Psoas muscle (tissue), 8 donors: ENCODE data around the gene JAM3. TPM values are rescaled to one million over a fixed set of nuclear protein-coding genes. Genes with fewer than 3 reads are reported as not detected.

Experiments
- ATAC-seq, 4 donors: fragments of 200-7000 bp; cut with Tn5 transposase; one replicate each; pipeline ENCODE4 v1.9.1; 2020; ENCODE audit warnings: moderate library complexity in 3 of 4, mild to moderate bottlenecking in 2 of 4
- DNase-seq, 2 donors: peaks; one replicate each; pipeline ENCODE4 v3.0.0-alpha.2; 2020
- H3K27ac ChIP-seq: fragments of 200-600 bp; one replicate; pipeline ENCODE4 v1.8.0; 2022
- H3K27me3 ChIP-seq, 3 donors: fragments of 200-600 bp in 1 of 3; one replicate each; pipeline versions ENCODE4 v1.6.1 to v1.8.0; 2013 to 2022; ENCODE audit warnings: low read length in 2 of 3, mild to moderate bottlenecking in 2 of 3, moderate library complexity in 1 of 3; ENCODE audit not compliant: insufficient read depth in 3 of 3
- H3K36me3 ChIP-seq, 2 donors: fragments of 200-600 bp in 1 of 2; one replicate each; pipeline versions ENCODE4 v1.6.1 to v1.8.0; 2013 to 2022; ENCODE audit warnings: low read depth in 1 of 2, mild to moderate bottlenecking in 1 of 2, moderate library complexity in 1 of 2; ENCODE audit not compliant: insufficient read depth in 1 of 2
- H3K4me1 ChIP-seq: fragments of 200-600 bp; one replicate; pipeline ENCODE4 v1.8.0; 2022
- H3K4me3 ChIP-seq: fragments of 200-600 bp; one replicate; pipeline ENCODE4 v1.8.0; 2022; ENCODE audit warnings: mild to moderate bottlenecking
- H3K9me3 ChIP-seq: fragments of 200-600 bp; one replicate; pipeline ENCODE4 v1.8.0; 2022
- WGBS, 3 donors: extraction: QIAGEN DNeasy Blood & Tissue Kit; methylation state at CpG; one replicate each; pipeline versions ENCODE4 v1.1.6 to v1.1.7; 2013; 5-methylcytosine and 5-hydroxymethylcytosine counted together
- intact Hi-C, 2 donors: fragments of 100-400 bp; cut with DNase I; formaldehyde crosslinking; loops; one replicate each; pipeline versions ENCODE4 v1.11.0 to v1.14.2; 2022
- polyA plus RNA-seq, 3 donors: library from polyadenylated mRNA; stranded (reverse); fragments of 200-250 nt; gene quantifications; one replicate each; pipeline ENCODE4 v1.2.3, GENCODE V29; 2013
- total RNA-seq, 4 donors: library from RNA; stranded (reverse); fragmentation: NEBNext Ultra II Directional in 2 of 4; extraction: Animal tissue kit (Norgen Biotek cat#: 25700) in 2 of 4; gene quantifications; one replicate each; pipeline versions ENCODE4 v1.2.1 to v1.2.4, GENCODE V29; 2021 to 2023
- TF ChIP-seq, protein P1 (sequence below): fragments of 200-600 bp; IDR thresholded peaks from one replicate; pipeline ENCODE4 v1.8.0; 2022; ENCODE audit warnings: antibody characterized with exemption
- donor health status: healthy with polysubstance abuse.
- donor health status: DM: no; HTN: no; CAD: no; lungs with moderate emphysema.
- donor health status: Bipolar disorder and iron deficiency.
- donor health status: healthy.
- donor health status: DM: yes; HTN: yes; CAD: no.
- donor health status: DM: no; HTN: no; CAD: no.
- donor health status: DM: no; HTN: no; CAD: no.
- donor health status: DM: yes; HTN: yes; CAD: no.

Gene JAM3
- total and polyA plus RNA-seq, 7 donors = 2.4 to 12.7 (median 5.8) TPM

DNA sequence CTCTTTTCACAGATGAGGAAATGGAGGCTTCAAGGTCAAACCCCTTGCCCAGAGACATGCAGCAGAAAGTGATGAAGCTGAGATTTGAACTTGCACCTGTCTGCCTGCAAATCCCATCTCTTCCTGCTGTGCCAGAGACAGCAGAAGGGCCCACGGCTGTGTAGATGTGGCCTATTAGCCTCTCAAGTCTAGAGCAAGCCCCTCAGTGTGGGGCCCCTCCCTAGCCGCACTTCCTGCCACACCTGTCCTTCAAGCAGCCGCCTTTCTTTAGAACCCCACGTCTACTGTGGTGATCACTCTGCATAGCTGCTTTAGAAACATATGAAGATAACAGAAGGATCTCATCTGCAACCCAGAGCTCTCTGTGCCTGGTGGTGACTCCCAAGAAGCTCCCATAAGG is 41.2 kb upstream of the JAM3 start:
- H3K27ac ChIP-seq = no peak overlapping the region
- no peaks in the 10 kb centered on the region for H3K36me3 ChIP-seq
- DNase-seq (no peak), ATAC-seq (no peak)
- H3K9me3 ChIP-seq = no peaks in the 10 kb centered on the region
- TF ChIP-seq, protein P1, sequence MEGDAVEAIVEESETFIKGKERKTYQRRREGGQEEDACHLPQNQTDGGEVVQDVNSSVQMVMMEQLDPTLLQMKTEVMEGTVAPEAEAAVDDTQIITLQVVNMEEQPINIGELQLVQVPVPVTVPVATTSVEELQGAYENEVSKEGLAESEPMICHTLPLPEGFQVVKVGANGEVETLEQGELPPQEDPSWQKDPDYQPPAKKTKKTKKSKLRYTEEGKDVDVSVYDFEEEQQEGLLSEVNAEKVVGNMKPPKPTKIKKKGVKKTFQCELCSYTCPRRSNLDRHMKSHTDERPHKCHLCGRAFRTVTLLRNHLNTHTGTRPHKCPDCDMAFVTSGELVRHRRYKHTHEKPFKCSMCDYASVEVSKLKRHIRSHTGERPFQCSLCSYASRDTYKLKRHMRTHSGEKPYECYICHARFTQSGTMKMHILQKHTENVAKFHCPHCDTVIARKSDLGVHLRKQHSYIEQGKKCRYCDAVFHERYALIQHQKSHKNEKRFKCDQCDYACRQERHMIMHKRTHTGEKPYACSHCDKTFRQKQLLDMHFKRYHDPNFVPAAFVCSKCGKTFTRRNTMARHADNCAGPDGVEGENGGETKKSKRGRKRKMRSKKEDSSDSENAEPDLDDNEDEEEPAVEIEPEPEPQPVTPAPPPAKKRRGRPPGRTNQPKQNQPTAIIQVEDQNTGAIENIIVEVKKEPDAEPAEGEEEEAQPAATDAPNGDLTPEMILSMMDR = no peak
- no peaks in the 10 kb centered on the region for H3K27me3 ChIP-seq
- H3K4me1 ChIP-seq = no peaks in the 10 kb centered on the region
- WGBS, 3 donors = 82 to 94% (median 88%) methylated on average over 4 of the region's 4 CpGs
- no peak overlapping the region for H3K4me3 ChIP-seq
- intact Hi-C loops = no loop called here

DNA sequence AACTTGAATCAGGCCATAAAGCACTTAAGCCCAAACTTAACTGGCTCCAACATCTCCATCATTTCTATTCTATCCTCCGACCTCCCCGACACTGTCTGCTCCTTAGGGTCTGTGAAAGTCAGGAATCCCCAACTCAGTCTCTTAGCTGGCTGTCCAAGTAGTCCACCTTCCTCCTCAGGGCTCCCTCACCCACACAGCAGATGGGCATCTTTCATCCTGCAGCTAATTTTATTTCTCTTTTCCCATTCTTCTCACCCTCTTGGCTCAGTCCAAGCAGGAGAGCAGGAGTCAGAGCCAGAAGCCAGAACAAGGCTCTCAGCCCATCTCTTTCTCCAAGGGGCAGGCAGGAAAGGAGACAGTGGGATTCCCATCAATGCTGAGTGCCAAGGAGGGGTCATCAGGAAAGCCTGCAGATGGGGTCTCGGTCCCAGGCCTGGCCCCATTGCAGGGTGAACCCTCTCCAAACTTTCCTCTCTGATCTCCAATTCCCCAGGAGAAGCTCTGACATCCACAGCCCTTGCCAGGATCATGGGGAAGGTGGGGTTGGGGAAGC is 40.4 kb upstream of the JAM3 start:
- Histone ChIP-seq H3K36me3 (no peaks in the 10 kb centered on the region), H3K4me1 (peaks cover 3% of the 10 kb centered on the region), H3K4me3 (no peak overlapping the region), H3K27me3 (no peaks in the 10 kb centered on the region), H3K27ac (no peak overlapping the region), H3K9me3 (no peaks in the 10 kb centered on the region)
- ATAC-seq (no peak), DNase-seq (no peak)
- TF ChIP-seq, protein P1 = no peak
- intact Hi-C loops = no loop called here
- 84 to 87% (median 86%) methylated on average over 3 of the region's 3 CpGs for WGBS, 3 donors

GRCh38 chr11:134030853-134031252 is 38.0 kb upstream of the JAM3 start:
- H3K4me3 ChIP-seq = no peak overlapping the region
- H3K9me3 ChIP-seq = no peaks in the 10 kb centered on the region
- H3K4me1 ChIP-seq = peaks cover 19% of the 10 kb centered on the region
- H3K27ac ChIP-seq = no peak overlapping the region
- TF ChIP-seq, protein P1 = no peak
- 79 to 84% (median 81%) methylated on average over 16 of the region's 16 CpGs for WGBS, 3 donors
- DNase-seq (no peak), ATAC-seq (no peak)
- H3K27me3 ChIP-seq = no peaks in the 10 kb centered on the region
- intact Hi-C loops = no loop called here
- no peaks in the 10 kb centered on the region for H3K36me3 ChIP-seq

DNA sequence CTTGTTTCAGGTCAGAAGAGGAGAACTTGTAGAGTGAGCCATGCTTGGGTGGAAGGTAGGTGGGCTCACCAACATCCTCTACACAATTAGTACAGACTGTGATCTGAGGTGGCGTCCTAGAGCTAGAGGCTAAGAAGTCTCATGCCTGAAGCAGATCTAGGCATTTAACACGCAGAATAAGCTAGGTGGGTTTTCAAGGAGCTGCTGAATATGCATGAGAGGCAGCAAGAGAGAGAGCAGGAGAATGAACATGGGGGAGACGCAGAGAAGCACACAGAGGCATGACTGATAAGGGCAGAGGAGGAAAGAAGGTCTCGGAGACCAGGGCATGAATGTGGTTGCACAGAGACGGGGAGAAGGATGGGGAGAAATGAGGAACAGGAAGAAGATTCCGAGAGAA is 36.8 kb upstream of the JAM3 start:
- no peak for DNase-seq
- H3K27ac ChIP-seq = no peak overlapping the region
- WGBS, 3 donors = 79 to 85% (median 82%) methylated on average over 6 of the region's 6 CpGs
- no peak overlapping the region for H3K4me3 ChIP-seq
- ATAC-seq = no peak
- peaks cover 19% of the 10 kb centered on the region for H3K4me1 ChIP-seq
- no peaks in the 10 kb centered on the region for H3K9me3 ChIP-seq
- intact Hi-C loops = no loop called here
- H3K27me3 ChIP-seq = no peaks in the 10 kb centered on the region
- no peaks in the 10 kb centered on the region for H3K36me3 ChIP-seq
- TF ChIP-seq, protein P1 = no peak

DNA sequence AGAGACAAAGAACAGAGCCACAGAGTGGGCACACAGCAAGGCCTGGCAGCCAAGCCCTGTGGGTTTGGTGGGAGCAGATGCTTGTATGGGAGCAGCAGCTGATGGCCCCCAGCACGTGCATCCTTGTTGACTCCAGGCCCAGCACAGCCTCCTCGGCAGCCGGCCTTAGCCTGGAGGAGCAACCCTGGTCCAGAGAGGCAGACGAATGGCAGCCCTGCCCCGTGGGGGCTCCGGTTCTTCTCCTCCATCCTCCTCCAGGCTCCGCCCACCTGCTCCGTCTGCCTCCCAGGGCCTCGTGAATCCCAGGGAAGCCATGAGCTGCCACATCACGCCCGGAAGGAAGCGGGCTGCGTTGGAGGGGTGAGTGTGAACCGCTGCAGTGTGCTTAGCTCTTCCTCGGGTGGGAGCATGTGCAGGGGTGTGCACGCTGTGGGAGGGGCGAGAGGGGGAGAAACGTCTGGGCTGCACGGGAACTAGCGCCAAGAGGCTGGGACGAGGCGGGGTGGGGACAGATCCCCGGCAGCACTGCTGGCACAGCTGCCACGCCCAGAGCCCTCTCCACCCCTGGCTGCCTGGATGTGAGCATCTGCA is 36.3 kb upstream of the JAM3 start:
- Histone ChIP-seq H3K36me3 (no peaks in the 10 kb centered on the region), H3K9me3 (no peaks in the 10 kb centered on the region), H3K27ac (no peak overlapping the region), H3K27me3 (no peaks in the 10 kb centered on the region), H3K4me3 (no peak overlapping the region), H3K4me1 (peaks cover 22% of the 10 kb centered on the region)
- WGBS, 3 donors = 31 to 50% (median 44%) methylated on average over 22 to 24 of the region's 24 CpGs
- DNase-seq = no peak
- intact Hi-C loops = no loop called here
- ATAC-seq = no peak
- TF ChIP-seq, protein P1 = no peak
